HG02759 (cell line): ENCODE results near the gene TRIM65.

Source experiments
- ATAC-seq: cut with Tn5 transposase; IDR thresholded peaks from one replicate; pipeline ENCODE4 v1.9.1; 2021; ENCODE audit warnings: mild to moderate bottlenecking, moderate library complexity; ENCODE audit not compliant: unreplicated experiment

The TRIM65 gene

GRCh38 chr17:75839942-75840798, 56.6 kb downstream of the TRIM65 start:
- no peak for ATAC-seq
